GM12873 (cell line): ENCODE results near the gene POLG2.

Source experiments
- CTCF ChIP-seq: IDR thresholded peaks from 2 replicates; pipeline ENCODE4 v1.5.1; 2012; ENCODE audit warnings: low read depth, mild to moderate bottlenecking, moderate library complexity, low read length, control low read depth; ENCODE audit not compliant: insufficient read depth; ENCODE audit errors: missing control alignments

Gene POLG2

DNA sequence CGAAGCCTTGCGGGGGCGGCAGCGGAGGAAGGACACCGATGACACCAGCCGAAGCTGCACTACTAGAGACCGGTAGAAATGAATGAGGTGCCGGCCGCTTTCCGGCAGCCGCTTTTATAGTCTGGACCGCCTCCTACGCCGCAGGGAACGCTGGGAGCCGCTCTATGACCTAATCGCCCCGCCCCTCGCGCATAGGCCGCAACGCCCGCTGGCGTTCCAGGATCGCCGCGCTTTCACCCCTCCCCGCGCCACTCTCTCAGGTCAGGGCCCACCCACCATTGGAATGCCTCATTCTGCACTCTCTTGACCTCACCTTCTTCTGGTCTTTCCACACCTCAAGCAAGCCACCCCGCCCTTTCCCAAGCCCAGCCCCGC, 9.3 kb upstream of the POLG2 start, which contains the start of gene DDX5:
DDX5 (minus strand) TSS at position 89 of the 375 bp plus-strand sequence. CDS start 170 bp downstream, outside the sequence.
- no peak for TF ChIP-seq CTCF

- TF ChIP-seq CTCF: no peak
Measured at GRCh38 chr17:64505340-64506200, 8.7 kb upstream of the POLG2 start.

DNA sequence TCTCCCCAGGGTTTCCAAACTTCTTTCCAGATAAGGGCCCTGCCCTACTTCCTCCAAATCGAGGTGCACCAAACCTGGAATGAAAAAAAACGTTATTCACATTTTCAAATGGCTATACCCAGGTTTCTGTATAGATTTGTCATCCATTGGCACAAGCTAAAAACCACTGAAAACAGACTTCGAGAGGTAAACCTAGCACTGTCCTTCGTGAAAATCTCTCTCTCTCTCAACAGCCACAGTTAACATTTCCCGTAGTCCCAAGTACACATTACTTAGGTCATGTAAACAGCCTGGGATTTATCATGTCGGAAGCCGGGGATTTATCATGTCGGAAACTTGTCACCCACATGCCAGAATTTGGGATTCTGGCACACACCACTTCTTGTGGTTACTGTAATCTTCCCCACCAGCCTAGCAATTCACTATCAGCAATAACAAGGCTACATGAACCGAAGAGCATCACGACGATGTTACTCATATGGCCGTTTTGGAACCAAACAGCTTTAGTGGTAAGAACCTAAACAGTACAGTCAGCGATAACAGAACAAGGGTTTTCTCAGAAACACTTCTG, 8.0 kb upstream of the POLG2 start:
- TF ChIP-seq CTCF: no peak

GRCh38 chr17:64503821-64504768, 7.2 kb upstream of the POLG2 start:
- no peak for TF ChIP-seq CTCF

DNA sequence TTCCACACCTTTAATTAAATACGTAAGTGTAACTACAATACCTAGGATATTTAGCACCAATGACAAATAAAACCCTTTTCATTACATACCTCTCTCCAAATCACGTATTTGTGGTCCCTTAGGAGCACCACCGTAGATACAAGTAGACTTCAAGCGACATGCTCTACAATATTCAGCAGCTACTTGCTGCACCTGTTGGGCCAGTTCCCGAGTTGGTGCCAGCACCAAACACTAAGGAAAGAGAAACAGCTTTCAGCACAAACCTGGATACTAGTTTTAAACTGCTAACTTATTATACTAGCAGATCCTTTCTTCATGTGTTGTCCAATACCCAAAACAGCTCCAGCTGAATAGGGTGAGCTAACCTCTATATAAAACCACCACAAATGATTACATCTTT, 6.5 kb upstream of the POLG2 start:
- no peak for TF ChIP-seq CTCF

DNA sequence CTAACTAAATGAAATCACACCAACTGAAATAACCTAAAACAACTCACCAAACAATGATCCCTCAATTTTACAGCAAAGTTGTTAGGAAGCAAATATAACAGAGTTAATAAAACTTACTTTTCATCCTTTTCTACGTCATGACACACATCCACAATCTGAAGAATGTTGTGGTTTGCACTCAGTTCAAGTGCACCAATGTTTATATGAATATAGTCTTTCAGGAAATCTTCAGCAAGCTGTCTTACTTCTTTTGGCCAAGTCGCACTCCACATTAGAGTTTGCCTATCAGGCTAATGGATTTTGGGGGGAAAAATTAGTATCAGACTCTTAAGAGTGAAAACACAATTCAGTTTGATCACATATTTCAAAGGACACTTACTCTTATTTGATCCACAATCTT, 6.0 kb upstream of the POLG2 start:
- no peak for TF ChIP-seq CTCF

DNA sequence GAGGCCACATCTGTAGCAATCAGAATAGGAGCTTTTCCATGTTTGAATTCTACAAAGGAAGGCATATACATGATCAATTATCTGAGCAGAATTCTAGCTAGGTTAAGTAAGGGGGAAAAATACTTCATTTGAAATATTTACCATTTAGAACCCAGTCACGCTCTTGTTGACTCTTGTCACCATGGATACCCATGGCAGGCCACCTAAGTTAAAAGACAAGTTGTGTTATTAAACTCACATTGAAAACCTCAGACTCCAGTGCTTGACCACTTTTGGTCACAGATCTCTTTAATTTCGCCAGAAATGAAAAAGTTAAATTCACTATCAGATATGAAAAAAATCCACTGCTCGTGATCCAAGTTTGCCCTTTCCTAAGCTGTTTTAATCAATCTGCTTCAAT, 5.2 kb upstream of the POLG2 start:
- no peak for TF ChIP-seq CTCF
